SK-N-SH (cell line): ENCODE data around the gene MAPRE3. TPM values are rescaled to one million over a fixed set of nuclear protein-coding genes. Genes with fewer than 3 reads are reported as not detected.

ENCODE experiments used
- CTCF ChIA-PET: fragments of 300-600, 350-600 bp; formaldehyde crosslinking; extraction: SDS; loops from one replicate; lab custom pipeline; 2021; lab: Yijun Ruan, JAX
- POLR2A ChIA-PET: fragments of 350-600 bp; sonication (Branson Sonifier 250); formaldehyde crosslinking; extraction: SDS; loops from one replicate; lab custom pipeline; 2020; ENCODE audit warnings: antibody characterized with exemption, inconsistent platforms; lab: Yijun Ruan, JAX
- DNase-seq: peaks from one replicate; pipeline ENCODE4 v3.0.0; 2012
- H2AFZ ChIP-seq: fragments of 200-600 bp; sonication (generic); 2 replicates; pipeline ENCODE4 v1.8.1; 2016; ENCODE audit warnings: antibody characterized with exemption, mild to moderate bottlenecking, low read depth
- H3F3A ChIP-seq: fragments of 200-600 bp; sonication (generic); replicated peaks from 2 replicates; pipeline ENCODE3; 2016; ENCODE audit warnings: antibody characterized with exemption, mild to moderate bottlenecking; ENCODE audit not compliant: insufficient read depth
- H3K27ac ChIP-seq, 2 experiments: fragments of 200-500 bp in 1 of 2; fragments of 200-600 bp in 1 of 2; sonication (Bioruptor generic) in 1 of 2; sonication (generic), shearing (Covaris generic) in 1 of 2; 2 replicates each; pipeline versions ENCODE4 v1.5.1 to v1.6.1; 2014 to 2016; ENCODE audit warnings: low read depth in 2 of 2, inconsistent platforms in 1 of 2, low read length in 1 of 2, mild to moderate bottlenecking in 1 of 2, mixed read lengths in 1 of 2
- H3K27me3 ChIP-seq: fragments of 200-600 bp; sonication (generic), shearing (Covaris generic); 2 replicates; pipeline ENCODE4 v1.6.1; 2016; ENCODE audit warnings: mixed run types; ENCODE audit not compliant: insufficient read depth
- H3K36me3 ChIP-seq, 2 experiments: fragments of 200-500 bp in 1 of 2; fragments of 200-600 bp in 1 of 2; sonication (Bioruptor generic) in 1 of 2; sonication (generic) in 1 of 2; replicated peaks in 1 of 2; 2 replicates each; pipeline versions ENCODE3 to v1.5.1; 2014 to 2016; ENCODE audit warnings: low read length in 1 of 2, mild to moderate bottlenecking in 1 of 2; ENCODE audit not compliant: insufficient read depth in 2 of 2, control insufficient read depth in 1 of 2
- H3K4me1 ChIP-seq, 2 experiments: fragments of 200-500 bp in 1 of 2; fragments of 200-600 bp in 1 of 2; sonication (Bioruptor generic) in 1 of 2; sonication (generic), shearing (Covaris generic) in 1 of 2; 2 replicates each; pipeline versions ENCODE4 v1.5.1 to v1.6.1; 2014 to 2016; ENCODE audit warnings: low read depth in 1 of 2, low read length in 1 of 2, mixed run types in 1 of 2; ENCODE audit not compliant: insufficient read depth in 2 of 2, control insufficient read depth in 1 of 2
- H3K4me2 ChIP-seq: fragments of 200-600 bp; sonication (generic), shearing (Covaris generic); 2 replicates; pipeline ENCODE4 v1.6.1; 2017; ENCODE audit warnings: mixed run types
- H3K4me3 ChIP-seq, 2 experiments: fragments of 200-500 bp in 1 of 2; fragments of 200-600 bp in 1 of 2; sonication (Bioruptor generic) in 1 of 2; sonication (generic), shearing (Covaris generic) in 1 of 2; 2 replicates each; pipeline versions ENCODE4 v1.5.1 to v1.8.1; 2014 to 2016; ENCODE audit warnings: low read depth in 2 of 2, inconsistent platforms in 1 of 2, low read length in 1 of 2, mild to moderate bottlenecking in 1 of 2, mixed read lengths in 1 of 2, moderate library complexity in 1 of 2
- H3K79me2 ChIP-seq: fragments of 200-600 bp; sonication (generic); 2 replicates; pipeline ENCODE4 v1.8.1; 2017; ENCODE audit warnings: mild to moderate bottlenecking; ENCODE audit not compliant: insufficient read depth
- H3K9ac ChIP-seq: fragments of 200-600 bp; sonication (generic); 2 replicates; pipeline ENCODE4 v1.6.1; 2017; ENCODE audit warnings: mixed run types
- H3K9me2 ChIP-seq: fragments of 200-600 bp; sonication (generic); 2 replicates; pipeline ENCODE4 v1.6.1; 2017; ENCODE audit warnings: mixed run types
- H3K9me3 ChIP-seq: fragments of 200-600 bp; sonication (generic); 2 replicates; pipeline ENCODE4 v1.6.1; 2017; ENCODE audit warnings: mixed run types, mild to moderate bottlenecking, moderate library complexity
- H4K20me1 ChIP-seq: fragments of 200-600 bp; sonication (generic); 2 replicates; pipeline ENCODE4 v1.6.1; 2017; ENCODE audit warnings: mild to moderate bottlenecking, mixed run types; ENCODE audit not compliant: insufficient read depth
- ELF1 ChIP-seq: IDR thresholded peaks from 2 replicates; pipeline ENCODE4 v1.4.0; 2012
- EP300 ChIP-seq, 2 experiments: IDR thresholded peaks; 2 replicates each; pipeline versions ENCODE4 v1.4.0 to v1.6.1; 2012; ENCODE audit warnings: borderline replicate concordance in 1 of 2, low read depth in 1 of 2, low read length in 1 of 2
- GABPA ChIP-seq: IDR thresholded peaks from 2 replicates; pipeline ENCODE4 v1.4.0; 2012; ENCODE audit warnings: low read depth, mild to moderate bottlenecking
- GATA2 ChIP-seq: sonication (generic); formaldehyde crosslinking; IDR thresholded peaks from 2 replicates; pipeline ENCODE4 v1.5.0; 2020; ENCODE audit warnings: mild to moderate bottlenecking, missing genetic modification reagents
- IRF3 ChIP-seq: fragments of 150-350 bp; IDR thresholded peaks from 2 replicates; pipeline ENCODE4 v1.6.1; 2016; ENCODE audit warnings: mild to moderate bottlenecking, low read depth, low read length
- MEF2A ChIP-seq: IDR thresholded peaks from 2 replicates; pipeline ENCODE4 v1.4.0; 2012; ENCODE audit warnings: low read depth, borderline replicate concordance
- MXI1 ChIP-seq: IDR thresholded peaks from 2 replicates; pipeline ENCODE4 v1.6.1; 2012; ENCODE audit warnings: mild to moderate bottlenecking, low read depth, low read length, improper control_type of control experiment
- NFIC ChIP-seq: IDR thresholded peaks from 2 replicates; pipeline ENCODE4 v1.4.0; 2012; ENCODE audit warnings: borderline replicate concordance
- NRF1 ChIP-seq: IDR thresholded peaks from 2 replicates; pipeline ENCODE4 v1.6.1; 2012; ENCODE audit warnings: low read depth, mild to moderate bottlenecking, low read length
- POLR2AphosphoS5 ChIP-seq: IDR thresholded peaks from 2 replicates; pipeline ENCODE4 v1.6.1; 2012; ENCODE audit warnings: low read depth, low read length
- RXRA ChIP-seq: IDR thresholded peaks from 2 replicates; pipeline ENCODE4 v1.4.0; 2012; ENCODE audit warnings: low read depth, mild to moderate bottlenecking, borderline replicate concordance
- TAF1 ChIP-seq: IDR thresholded peaks from 2 replicates; pipeline ENCODE4 v1.6.1; 2012; ENCODE audit warnings: low read depth, mild to moderate bottlenecking, low read length, moderate library complexity, borderline replicate concordance
- TEAD4 ChIP-seq: IDR thresholded peaks from 2 replicates; pipeline ENCODE4 v1.4.0; 2012; ENCODE audit warnings: mild to moderate bottlenecking, borderline replicate concordance; ENCODE audit not compliant: insufficient read depth
- USF2 ChIP-seq: fragments of 150-350 bp; IDR thresholded peaks from 2 replicates; pipeline ENCODE4 v1.6.1; 2017; ENCODE audit warnings: antibody characterized with exemption, low read length, low read depth, borderline replicate concordance
- WGBS: methylation state at CpG from one replicate; pipeline ENCODE4 v1.1.6; 2017; ENCODE audit warnings: low lambda C conversion rate; 5-methylcytosine and 5-hydroxymethylcytosine counted together
- polyA plus RNA-seq, 3 experiments: library from polyadenylated mRNA; depleted of rRNA; stranded (reverse); fragments of >200 nt; gene quantifications; 2 replicates each; pipeline ENCODE4 v1.2.3, GENCODE V29; 2012
- TF ChIP-seq, protein P1 (sequence below): IDR thresholded peaks from 2 replicates; pipeline ENCODE4 v1.4.0; 2012; ENCODE audit warnings: low read depth
- TF ChIP-seq, protein P2 (sequence below): IDR thresholded peaks from 2 replicates; pipeline ENCODE4 v1.4.0; 2012; ENCODE audit warnings: low read depth, borderline replicate concordance

The MAPRE3 gene
- polyA plus RNA-seq, 1 of the 3 experiments (the other 2 are of a cell fraction) = 24.4 TPM

GRCh38 chr2:27040282-27040681, 69.8 kb downstream of the MAPRE3 start:
- Histone ChIP-seq H3K27ac (no peak overlapping the region), H3K4me1 (peaks cover 0 to 7% of the 10 kb centered on the region in 2 experiments; a peak in 1 of 4 replicates), H3K4me3 (no peak overlapping the region), H3K4me2 (no peak overlapping the region), H3K9ac (no peak overlapping the region), H3K9me2 (no peaks in the 10 kb centered on the region), H3K36me3 (peaks cover 24 to 77% of the 10 kb centered on the region in 2 experiments), H3K79me2 (peaks cover 13% of the 10 kb centered on the region), H4K20me1 (no peaks in the 10 kb centered on the region; the same call in 1 of the 2 replicates), H2AFZ (no peak overlapping the region), H3K9me3 (no peaks in the 10 kb centered on the region), H3K27me3 (no peaks in the 10 kb centered on the region), H3F3A (peaks cover 15% of the 10 kb centered on the region)
- TF ChIP-seq NFIC (no peak), EP300 (IDR thresholded peaks at IDR 0.05; ENCODE audit: borderline replicate concordance in 1 of 2, low read depth in 1 of 2, low read length in 1 of 2) (no peak), TAF1 (no peak), TEAD4 (no peak), GATA2 (CRISPR knock-in tag) (no peak)
- TF ChIP-seq, protein P1, sequence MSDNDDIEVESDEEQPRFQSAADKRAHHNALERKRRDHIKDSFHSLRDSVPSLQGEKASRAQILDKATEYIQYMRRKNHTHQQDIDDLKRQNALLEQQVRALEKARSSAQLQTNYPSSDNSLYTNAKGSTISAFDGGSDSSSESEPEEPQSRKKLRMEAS = no peak
- ChIA-PET CTCF (interaction anchor here (1.3 to 2.3 kb wide), 7 partner anchors 10 to 79 kb away, joined by 4 to 12 read pairs (median 6); partner anchors contain the start of gene AGBL5), POLR2A (interaction anchor here (0.6 to 1.5 kb wide), 2 partner anchors 9 to 306 kb away, joined by 3 to 4 read pairs; no protein-coding TSS in a partner anchor)
- no peak for DNase-seq
- WGBS = 96% methylated on average over 7 of the region's 8 CpGs

GRCh38 chr2:27041752-27042151, 71.3 kb downstream of the MAPRE3 start:
- H3K79me2 ChIP-seq = no peaks in the 10 kb centered on the region; the same call in 1 of the 2 replicates
- H3K4me1 ChIP-seq = peaks cover 0 to 7% of the 10 kb centered on the region in 2 experiments; a peak in 1 of 4 replicates
- H3K9me3 ChIP-seq = no peaks in the 10 kb centered on the region
- H3K27ac ChIP-seq = no peak overlapping the region
- WGBS = 90% methylated on average over 5 of the region's 5 CpGs
- no peak overlapping the region for H3K9ac ChIP-seq
- no peak overlapping the region for H3K4me2 ChIP-seq
- no peaks in the 10 kb centered on the region for H4K20me1 ChIP-seq
- no peaks in the 10 kb centered on the region for H3K27me3 ChIP-seq
- no peak overlapping the region for H2AFZ ChIP-seq
- H3F3A ChIP-seq = peaks cover 15% of the 10 kb centered on the region
- CTCF ChIA-PET = interaction anchor here (1.3 to 2.2 kb wide), 3 partner anchors 9 to 80 kb away, joined by 4 to 9 read pairs (median 6); partner anchors contain the start of gene AGBL5
- POLR2A ChIA-PET = no interaction called here
- H3K9me2 ChIP-seq = no peaks in the 10 kb centered on the region
- peaks cover 9 to 62% of the 10 kb centered on the region in 2 experiments for H3K36me3 ChIP-seq
- no peak for DNase-seq
- no peak for TF ChIP-seq USF2
- no peak overlapping the region for H3K4me3 ChIP-seq

DNA sequence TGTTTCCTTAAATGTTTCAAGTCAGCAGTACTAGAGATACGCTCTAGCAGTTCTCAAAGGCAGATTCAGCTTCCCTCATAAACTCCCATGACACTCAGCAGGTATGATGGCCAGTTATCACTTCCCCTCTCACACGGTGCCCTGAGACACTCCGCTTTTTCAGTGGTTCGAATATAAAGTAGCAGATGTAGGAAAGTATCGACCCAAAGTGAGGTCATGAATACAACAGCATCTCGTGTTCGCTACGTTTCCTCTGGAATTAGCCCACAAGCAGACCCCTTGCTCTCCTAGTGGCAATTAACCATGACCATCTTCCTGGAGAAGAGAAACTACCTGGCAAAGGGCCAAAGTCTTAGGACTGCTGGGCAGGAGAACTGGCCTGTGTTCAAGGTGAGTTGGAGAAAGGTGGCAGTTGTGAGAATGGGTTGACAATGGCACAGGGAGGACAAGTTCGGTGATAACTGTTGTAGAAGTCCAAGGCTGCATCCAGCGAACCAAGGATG, 71.8 kb downstream of the MAPRE3 start:
- no peak overlapping the region for H2AFZ ChIP-seq
- H3K4me2 ChIP-seq = no peak overlapping the region
- H3K79me2 ChIP-seq = no peaks in the 10 kb centered on the region
- peaks cover 15% of the 10 kb centered on the region for H3F3A ChIP-seq
- ChIA-PET CTCF (interaction anchor here (1.0 to 2.2 kb wide), 3 partner anchors 8 to 81 kb away, joined by 3 to 9 read pairs (median 6); partner anchors contain the start of gene AGBL5), POLR2A (interaction anchor here (1.4 to 1.5 kb wide), 2 partner anchors 9 to 10 kb away, joined by 4 to 6 read pairs; partner anchors contain the start of gene AGBL5)
- H3K9ac ChIP-seq = no peak overlapping the region
- H3K9me2 ChIP-seq = no peaks in the 10 kb centered on the region
- H3K36me3 ChIP-seq = peaks cover 7 to 57% of the 10 kb centered on the region in 2 experiments
- no peaks in the 10 kb centered on the region for H3K27me3 ChIP-seq
- WGBS = 87% methylated on average over 10 of the region's 10 CpGs
- peaks cover 0 to 7% of the 10 kb centered on the region in 2 experiments; a peak in 1 of 4 replicates for H3K4me1 ChIP-seq
- H4K20me1 ChIP-seq = no peaks in the 10 kb centered on the region
- H3K27ac ChIP-seq = no peak overlapping the region
- H3K4me3 ChIP-seq = no peak overlapping the region
- no peaks in the 10 kb centered on the region for H3K9me3 ChIP-seq
- DNase-seq = no peak
- TF ChIP-seq IRF3 (no peak), EP300 (IDR thresholded peaks at IDR 0.05; ENCODE audit: borderline replicate concordance in 1 of 2, low read depth in 1 of 2, low read length in 1 of 2) (no peak), GABPA (no peak), MEF2A (no peak), NFIC (peak; percentile 23; the same call in 1 of the 2 replicates), RXRA (no peak), MXI1 (no peak), ELF1 (no peak), USF2 (no peak), NRF1 (no peak), POLR2AphosphoS5 (peak; percentile 24; the same call in 1 of the 2 replicates)
- TF ChIP-seq, protein P2, sequence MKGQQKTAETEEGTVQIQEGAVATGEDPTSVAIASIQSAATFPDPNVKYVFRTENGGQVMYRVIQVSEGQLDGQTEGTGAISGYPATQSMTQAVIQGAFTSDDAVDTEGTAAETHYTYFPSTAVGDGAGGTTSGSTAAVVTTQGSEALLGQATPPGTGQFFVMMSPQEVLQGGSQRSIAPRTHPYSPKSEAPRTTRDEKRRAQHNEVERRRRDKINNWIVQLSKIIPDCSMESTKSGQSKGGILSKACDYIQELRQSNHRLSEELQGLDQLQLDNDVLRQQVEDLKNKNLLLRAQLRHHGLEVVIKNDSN = no peak
